Stomach (tissue), 4 donors: ENCODE results near the gene DLD.

ENCODE experiments used
- CTCF ChIP-seq, 7 experiments: fragments of 450-650 bp in 4 of 7; fragments of 200-600 bp in 3 of 7; sonication (generic) in 3 of 7; IDR thresholded peaks; one replicate each; pipeline ENCODE4 v1.5.1; 2016 to 2019; ENCODE audit warnings: antibody characterized with exemption in 7 of 7, control low read depth in 2 of 7, mild to moderate bottlenecking in 1 of 7
- POLR2A ChIP-seq, 4 donors: fragments of 450-650 bp; IDR thresholded peaks; one replicate each; pipeline ENCODE4 v1.6.1; 2016; ENCODE audit warnings: antibody characterized with exemption in 4 of 4, control low read depth in 2 of 4, mild to moderate bottlenecking in 1 of 4, moderate library complexity in 1 of 4

GRCh38 chr7:107889992-107890391, 991 bp upstream of the DLD start:
- TF ChIP-seq CTCF (IDR thresholded peaks at IDR 0.05), result no peak
- TF ChIP-seq POLR2A (IDR thresholded peaks at IDR 0.05), result no peak
